ENCODE results near the gene C1orf167. TPM values are rescaled to one million over a fixed set of nuclear protein-coding genes. Genes with fewer than 3 reads are reported as not detected.

Gene C1orf167
- total RNA-seq, 1 donor from 2014 or later, result not detected

- no peak for TF ChIP-seq CTCF (IDR thresholded peaks at IDR 0.05)
- Mint-ChIP-seq H3K36me3 (ENCODE audit: low read depth) (no peaks in the 10 kb centered on the region), H3K27ac (ENCODE audit: unreplicated experiment) (peak overlapping the region; percentile 83), H3K9me3 (ENCODE audit: low read depth) (no peaks in the 10 kb centered on the region), H3K27me3 (ENCODE audit: low read depth) (no peaks in the 10 kb centered on the region), H3K4me3 (ENCODE audit: unreplicated experiment) (peak overlapping the region; percentile 57), H3K4me1 (ENCODE audit: low read depth) (peaks cover 23% of the 10 kb centered on the region)
- DNase-seq (ENCODE audit: low spot score), result no peak
Measured at GRCh38 chr1:11731691-11732283, 30.2 kb upstream of the C1orf167 start.

DNA sequence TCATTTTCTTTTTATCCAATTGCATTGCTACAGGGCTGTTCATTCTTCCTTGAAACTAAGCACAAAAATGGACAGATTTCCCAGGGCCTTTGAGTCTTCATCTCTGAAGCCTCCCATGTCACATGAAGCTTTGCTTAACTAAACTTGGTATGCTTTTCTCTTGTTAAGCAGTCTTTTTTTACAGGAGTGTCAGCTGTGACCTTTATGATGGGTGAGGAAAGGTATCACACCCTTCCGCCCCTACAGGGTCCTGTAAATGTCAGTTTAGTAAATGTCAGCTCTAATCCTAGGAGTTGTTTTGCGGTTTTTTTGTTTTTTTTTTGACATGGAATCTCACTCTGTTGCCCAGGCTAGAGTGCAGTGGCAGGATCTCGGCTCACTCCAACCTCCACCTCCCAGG lies 28.7 kb upstream of the C1orf167 start:
- H3K27me3 Mint-ChIP-seq (ENCODE audit: low read depth), result no peaks in the 10 kb centered on the region
- no peaks in the 10 kb centered on the region for H3K36me3 Mint-ChIP-seq (ENCODE audit: low read depth)
- TF ChIP-seq CTCF (IDR thresholded peaks at IDR 0.05), result no peak
- no peak for DNase-seq (ENCODE audit: low spot score)
- H3K9me3 Mint-ChIP-seq (ENCODE audit: low read depth), result no peaks in the 10 kb centered on the region
- no peak overlapping the region for H3K4me3 Mint-ChIP-seq (ENCODE audit: unreplicated experiment)
- peaks cover 28% of the 10 kb centered on the region for H3K4me1 Mint-ChIP-seq (ENCODE audit: low read depth)
- no peak overlapping the region for H3K27ac Mint-ChIP-seq (ENCODE audit: unreplicated experiment)

DNA sequence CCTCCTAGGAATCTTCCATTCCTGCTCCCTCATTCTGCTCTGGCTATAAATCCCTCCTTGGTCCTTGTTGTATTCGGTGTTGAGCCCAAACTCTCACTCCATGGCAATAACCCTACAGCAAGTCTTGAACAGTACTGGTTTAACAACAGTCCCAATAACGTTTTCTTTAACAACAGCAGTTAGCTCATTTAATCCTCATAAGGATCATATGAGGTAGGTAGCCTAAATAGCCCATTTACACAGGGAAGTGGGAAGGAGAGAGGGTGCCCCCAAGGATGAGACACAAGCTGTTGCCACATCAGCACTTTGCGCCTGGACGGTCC lies 26.5 kb upstream of the C1orf167 start:
- TF ChIP-seq CTCF (IDR thresholded peaks at IDR 0.05), result no peak
- peak overlapping the region; percentile 83 for H3K27ac Mint-ChIP-seq (ENCODE audit: unreplicated experiment)
- no peaks in the 10 kb centered on the region for H3K27me3 Mint-ChIP-seq (ENCODE audit: low read depth)
- H3K4me1 Mint-ChIP-seq (ENCODE audit: low read depth), result peaks cover 19% of the 10 kb centered on the region
- no peaks in the 10 kb centered on the region for H3K36me3 Mint-ChIP-seq (ENCODE audit: low read depth)
- DNase-seq (ENCODE audit: low spot score), result no peak
- no peaks in the 10 kb centered on the region for H3K9me3 Mint-ChIP-seq (ENCODE audit: low read depth)
- peak overlapping the region; percentile 91 for H3K4me3 Mint-ChIP-seq (ENCODE audit: unreplicated experiment)

DNA sequence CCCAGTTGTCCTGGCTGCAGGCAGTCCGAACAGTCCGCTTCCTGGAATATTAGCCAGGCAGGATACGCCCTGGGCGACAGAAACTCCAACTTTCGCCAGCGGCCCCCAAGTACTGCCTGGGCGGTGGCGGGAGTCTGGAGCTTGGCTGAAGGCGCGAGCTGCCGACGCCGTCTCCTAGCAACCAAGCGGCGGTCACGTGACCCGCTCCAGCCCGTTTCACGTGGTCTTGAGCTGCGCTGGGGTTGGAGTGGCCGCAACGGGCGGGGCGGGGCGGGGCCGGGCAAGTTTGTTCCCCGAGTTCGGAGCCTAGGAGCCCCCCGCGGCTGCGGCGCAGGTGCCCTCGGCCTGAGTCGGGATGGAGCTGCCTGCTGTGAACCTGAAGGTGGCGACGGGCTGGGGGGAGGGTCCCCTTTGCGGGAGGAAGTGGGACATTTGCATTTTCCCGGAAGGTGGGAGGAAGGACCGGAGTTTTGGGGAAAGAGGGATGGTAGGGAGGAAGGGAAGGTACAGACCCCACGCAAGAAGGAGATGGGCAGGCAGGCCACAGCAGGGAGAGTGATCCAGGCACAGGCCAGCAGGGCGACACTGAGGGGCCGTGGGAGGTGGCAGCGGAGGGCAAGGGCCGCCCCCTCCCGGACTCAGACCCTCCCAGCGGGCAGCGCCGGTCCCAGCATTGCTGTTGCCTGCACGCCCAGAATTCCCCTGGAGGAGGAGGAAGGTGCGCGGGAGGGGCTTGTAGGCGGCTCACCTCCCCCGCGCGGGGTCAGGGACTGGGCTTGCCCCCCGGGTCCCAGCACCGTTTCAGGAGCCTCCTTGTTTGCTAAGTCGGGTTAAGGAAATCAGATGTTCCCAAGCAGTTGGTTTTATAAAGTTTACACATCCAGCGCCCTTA lies 25.9 kb upstream of the C1orf167 start, which contains the start of gene AGTRAP:
Gene AGTRAP (plus strand): TSS at position 283 of the 892 bp plus-strand sequence. CDS start 73 bp downstream, at position 356.
- H3K4me3 Mint-ChIP-seq (ENCODE audit: unreplicated experiment), result peak within 1 kb of the TSS; percentile 91
- H3K27me3 Mint-ChIP-seq (ENCODE audit: low read depth), result no peaks in the 10 kb centered on the region
- H3K4me1 Mint-ChIP-seq (ENCODE audit: low read depth), result peaks cover 18% of the 10 kb centered on the region
- H3K36me3 Mint-ChIP-seq (ENCODE audit: low read depth), result no peaks in the 10 kb centered on the region
- DNase-seq (ENCODE audit: low spot score), result peak; percentile 98
- H3K27ac Mint-ChIP-seq (ENCODE audit: unreplicated experiment), result peak within 1 kb of the TSS; percentile 83
- no peaks in the 10 kb centered on the region for H3K9me3 Mint-ChIP-seq (ENCODE audit: low read depth)
- TF ChIP-seq CTCF (IDR thresholded peaks at IDR 0.05), result peak; percentile 42

- Mint-ChIP-seq H3K36me3 (ENCODE audit: low read depth) (no peaks in the 10 kb centered on the region), H3K9me3 (ENCODE audit: low read depth) (no peaks in the 10 kb centered on the region), H3K27ac (ENCODE audit: unreplicated experiment) (peak overlapping the region; percentile 83), H3K27me3 (ENCODE audit: low read depth) (no peaks in the 10 kb centered on the region), H3K4me1 (ENCODE audit: low read depth) (peaks cover 11% of the 10 kb centered on the region), H3K4me3 (ENCODE audit: unreplicated experiment) (peak overlapping the region; percentile 91)
- no peak for DNase-seq (ENCODE audit: low spot score)
- TF ChIP-seq CTCF (IDR thresholded peaks at IDR 0.05), result no peak
Measured at GRCh38 chr1:11736746-11737639, 25.0 kb upstream of the C1orf167 start.
